IMR-90 (cell line): ENCODE data around the gene COL5A1. TPM values are rescaled to one million over a fixed set of nuclear protein-coding genes. Genes with fewer than 3 reads are reported as not detected.

Experiments
- BHLHE40 ChIP-seq: fragments of 150-350 bp; IDR thresholded peaks from 2 replicates; pipeline ENCODE4 v1.6.1; 2016; ENCODE audit warnings: mild to moderate bottlenecking, low read depth, low read length
- NFE2L2 ChIP-seq: fragments of 150-350 bp; IDR thresholded peaks from 2 replicates; pipeline ENCODE4 v1.6.1; 2016; ENCODE audit warnings: low read depth, mild to moderate bottlenecking, low read length
- polyA plus RNA-seq, 3 experiments: library from polyadenylated mRNA; depleted of rRNA; stranded (reverse); fragments of >200 nt; gene quantifications; 2 replicates each; pipeline ENCODE4 v1.2.3, GENCODE V29; 2012; ENCODE audit warnings: low replicate concordance in 1 of 3
- total RNA-seq: library from RNA; depleted of rRNA; stranded (reverse); fragments of >200 nt; gene quantifications from 2 replicates; pipeline ENCODE4 v1.2.3, GENCODE V29; 2012
- TF ChIP-seq, protein P1 (sequence below): fragments of 150-350 bp; IDR thresholded peaks from 2 replicates; pipeline ENCODE4 v1.6.1; 2016; ENCODE audit warnings: low read depth, mild to moderate bottlenecking, low read length, moderate library complexity, borderline replicate concordance

The COL5A1 gene
- total and polyA plus RNA-seq, 2 of the 4 experiments (the other 2 are of a cell fraction) = 19.2 to 173 TPM

GRCh38 chr9:134730761-134731496 is 89.3 kb downstream of the COL5A1 start (continued):
- TF ChIP-seq NFE2L2 (no peak), BHLHE40 (no peak)
- TF ChIP-seq, protein P1, sequence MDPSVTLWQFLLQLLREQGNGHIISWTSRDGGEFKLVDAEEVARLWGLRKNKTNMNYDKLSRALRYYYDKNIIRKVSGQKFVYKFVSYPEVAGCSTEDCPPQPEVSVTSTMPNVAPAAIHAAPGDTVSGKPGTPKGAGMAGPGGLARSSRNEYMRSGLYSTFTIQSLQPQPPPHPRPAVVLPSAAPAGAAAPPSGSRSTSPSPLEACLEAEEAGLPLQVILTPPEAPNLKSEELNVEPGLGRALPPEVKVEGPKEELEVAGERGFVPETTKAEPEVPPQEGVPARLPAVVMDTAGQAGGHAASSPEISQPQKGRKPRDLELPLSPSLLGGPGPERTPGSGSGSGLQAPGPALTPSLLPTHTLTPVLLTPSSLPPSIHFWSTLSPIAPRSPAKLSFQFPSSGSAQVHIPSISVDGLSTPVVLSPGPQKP = no peak
